G401.6 (cell line): ENCODE results near the gene SLC35F6.

Source experiments
- FAIRE-seq: peaks from 2 replicates; lab custom pipeline; 2012; peaks lifted over from hg19 to GRCh38; lab: Jason Lieb, UNC

Gene SLC35F6

DNA sequence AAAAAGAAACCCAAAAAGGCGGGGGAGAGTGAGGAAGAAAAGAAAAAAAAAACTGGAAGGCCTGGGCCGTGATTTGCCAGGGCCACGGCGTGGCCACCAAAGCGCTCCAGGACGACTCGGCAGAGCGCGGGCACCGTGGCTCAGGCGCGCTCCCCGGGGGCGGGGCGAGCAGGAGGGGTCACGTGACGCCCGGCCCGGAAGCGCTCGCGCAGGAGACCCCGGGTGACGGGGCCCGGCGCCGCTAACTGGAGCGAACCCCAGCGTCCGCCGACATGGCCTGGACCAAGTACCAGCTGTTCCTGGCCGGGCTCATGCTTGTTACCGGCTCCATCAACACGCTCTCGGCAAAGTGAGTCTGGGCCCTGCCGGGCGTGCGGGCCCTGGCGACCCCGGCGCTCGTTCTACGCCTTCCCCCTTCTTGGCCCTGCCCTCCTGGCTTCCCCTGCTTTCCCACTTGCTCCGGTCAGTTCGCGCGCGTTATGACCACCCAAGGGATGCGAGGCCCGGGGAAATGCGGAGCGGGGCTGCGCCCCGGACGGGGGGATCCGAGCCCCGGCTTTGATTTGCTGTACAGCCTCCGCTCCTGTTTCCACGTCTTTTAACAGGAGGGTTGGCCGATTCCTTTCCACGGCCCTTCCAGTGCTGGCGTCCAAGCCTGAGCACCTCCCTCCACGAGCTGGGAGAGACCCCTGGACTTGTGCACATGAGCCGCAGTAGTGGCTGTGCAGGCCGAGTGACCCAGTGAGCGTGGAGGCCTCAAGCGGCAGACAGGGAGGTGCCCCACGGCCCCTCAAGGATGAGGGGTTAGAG is at the start of gene SLC35F6:
SLC35F6 (plus strand) TSS at position 207 of the 810 bp plus-strand sequence; CDS start at position 273, 66 bp downstream.
- no peak for FAIRE-seq

DNA sequence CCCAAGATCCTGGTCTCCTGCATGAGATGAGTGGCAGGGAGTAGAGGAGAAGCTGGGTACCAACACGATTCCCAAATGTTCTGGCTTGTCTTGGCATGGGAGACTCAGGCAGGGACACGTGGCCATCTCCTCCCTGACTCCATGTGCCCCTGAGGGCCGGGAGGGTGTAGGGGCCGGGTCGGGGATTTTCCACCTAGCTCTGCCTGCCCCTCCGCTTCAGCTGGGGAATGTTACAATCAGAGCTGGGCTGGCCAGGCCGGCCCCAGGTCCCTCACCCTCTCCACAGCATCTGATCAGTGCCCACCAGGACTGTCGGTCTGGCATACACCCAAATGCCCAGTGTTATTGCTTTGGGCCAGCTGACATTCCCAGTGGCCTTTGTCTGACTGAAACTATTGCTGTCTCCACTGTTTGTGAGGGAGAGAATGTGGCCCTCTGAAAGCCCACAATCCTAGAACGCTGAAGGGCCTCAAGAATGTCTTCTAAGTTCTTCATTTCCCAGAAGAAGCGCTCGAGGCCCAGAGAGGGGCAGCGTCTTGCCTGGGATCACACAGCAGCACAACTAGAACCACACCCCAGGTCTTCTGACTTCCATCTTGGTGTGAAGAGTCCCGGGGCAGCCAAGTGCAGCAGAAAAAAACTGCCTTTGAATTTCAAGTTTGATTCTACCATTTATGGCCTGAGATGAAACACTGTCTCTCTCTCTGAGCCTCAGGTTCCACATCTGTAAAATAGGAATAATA is 48.4 kb upstream of the SLC35F6 start:
- no peak for FAIRE-seq

GRCh38 chr2:26716340-26716739 is 47.7 kb upstream of the SLC35F6 start:
- FAIRE-seq = no peak

- FAIRE-seq = no peak
Observed at GRCh38 chr2:26716769-26717168, 47.3 kb upstream of the SLC35F6 start.

- FAIRE-seq = no peak
Observed at GRCh38 chr2:26717362-26717761, 46.7 kb upstream of the SLC35F6 start.

GRCh38 chr2:26718949-26719686 is 45.0 kb upstream of the SLC35F6 start:
- no peak for FAIRE-seq

GRCh38 chr2:26720322-26721114 is 43.6 kb upstream of the SLC35F6 start:
- FAIRE-seq = no peak

- no peak for FAIRE-seq
Observed at GRCh38 chr2:26721115-26722032, 42.7 kb upstream of the SLC35F6 start.

DNA sequence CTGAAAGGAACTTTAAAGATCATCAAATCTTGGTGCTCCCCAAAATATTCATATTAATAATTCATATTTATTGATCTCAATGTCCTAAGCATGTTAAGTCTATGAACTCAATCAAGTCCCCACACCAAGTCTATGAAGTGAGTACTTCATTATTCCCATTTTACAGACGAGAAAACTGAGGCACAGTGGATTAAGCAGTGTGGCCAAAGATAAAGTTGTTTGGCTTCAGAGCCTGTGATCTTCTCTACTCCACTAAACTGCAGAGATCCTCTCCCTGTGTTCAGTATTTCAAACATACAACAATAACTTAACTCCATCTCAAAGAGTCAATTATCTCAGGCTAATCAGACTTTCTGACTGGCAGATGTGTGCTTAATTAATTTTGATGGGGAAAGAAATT is 41.8 kb upstream of the SLC35F6 start:
- no peak for FAIRE-seq

DNA sequence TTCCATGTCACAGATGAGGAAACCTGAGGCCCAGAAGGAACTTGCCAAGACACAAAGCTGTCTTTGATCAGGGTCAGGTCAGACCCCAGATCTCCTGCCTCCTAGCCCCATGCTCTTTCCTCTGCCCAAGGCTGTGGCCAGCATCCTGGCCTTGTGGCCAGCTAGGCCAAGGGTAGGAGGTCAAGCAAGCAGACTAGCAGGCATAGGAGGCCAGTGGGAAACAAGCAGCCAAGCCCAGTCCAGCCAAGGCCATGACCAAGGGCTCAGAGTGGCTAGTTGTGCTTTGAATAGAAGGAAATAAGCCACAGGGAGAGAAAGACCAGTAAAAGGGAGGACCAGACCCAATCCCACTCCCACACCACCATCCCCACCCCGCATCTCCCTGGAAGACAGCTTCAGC is 41.2 kb upstream of the SLC35F6 start:
- FAIRE-seq = no peak

DNA sequence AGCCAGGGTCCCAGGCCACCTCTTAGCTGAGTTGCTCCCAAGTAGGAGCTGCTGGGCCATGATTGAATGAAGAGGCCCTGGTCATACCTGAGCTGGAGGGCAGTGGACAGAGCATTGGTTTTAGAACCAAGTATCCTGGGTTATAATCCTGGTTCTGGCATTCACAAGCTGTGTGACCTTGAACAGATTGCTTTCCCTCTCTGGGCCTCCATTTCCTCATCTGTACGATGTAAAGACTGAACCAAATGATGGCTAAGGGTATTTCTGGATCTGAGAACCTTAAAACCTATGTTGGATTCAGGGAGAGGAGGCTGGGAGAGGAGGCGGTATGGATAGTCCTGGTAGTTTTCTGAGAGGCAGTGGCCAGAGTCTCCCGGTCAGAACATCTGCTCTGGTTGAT is 40.6 kb upstream of the SLC35F6 start:
- no peak for FAIRE-seq

DNA sequence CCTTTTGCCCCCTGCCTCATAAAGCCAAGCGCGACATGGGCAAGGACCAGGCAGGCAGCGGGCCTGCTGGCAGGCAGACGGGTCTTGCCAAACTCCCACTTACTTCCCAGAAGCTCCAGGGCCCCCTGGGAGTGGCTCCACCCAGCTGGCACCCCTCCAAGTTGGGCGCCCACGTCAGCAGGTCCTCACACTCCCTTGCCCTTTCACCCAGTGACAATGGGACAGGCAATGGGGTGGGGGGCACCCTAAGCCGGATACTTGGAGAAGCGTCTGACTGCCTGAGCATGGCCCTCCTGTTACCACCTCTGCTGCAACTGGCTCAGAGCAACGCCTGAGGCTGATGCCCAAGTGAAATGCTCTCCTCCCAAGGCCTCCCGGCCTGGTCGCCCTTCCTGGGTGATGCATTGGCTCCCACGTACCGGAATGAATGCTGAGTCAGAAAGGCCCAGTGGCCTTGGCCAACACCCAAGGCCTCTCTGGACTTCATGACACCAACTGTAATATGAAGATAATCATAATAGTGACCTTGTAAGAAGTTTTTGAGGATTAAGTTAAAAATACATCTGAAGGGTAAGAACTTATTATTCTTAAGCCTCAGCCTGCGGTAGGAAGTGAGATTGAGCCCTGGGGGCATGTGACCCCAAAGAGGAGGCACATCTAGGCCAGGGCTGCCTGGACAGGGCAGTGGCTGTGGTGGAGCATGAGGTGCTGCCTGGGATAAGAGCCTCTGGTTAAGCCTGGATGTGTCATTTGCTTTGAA is 39.9 kb upstream of the SLC35F6 start:
- FAIRE-seq = no peak

DNA sequence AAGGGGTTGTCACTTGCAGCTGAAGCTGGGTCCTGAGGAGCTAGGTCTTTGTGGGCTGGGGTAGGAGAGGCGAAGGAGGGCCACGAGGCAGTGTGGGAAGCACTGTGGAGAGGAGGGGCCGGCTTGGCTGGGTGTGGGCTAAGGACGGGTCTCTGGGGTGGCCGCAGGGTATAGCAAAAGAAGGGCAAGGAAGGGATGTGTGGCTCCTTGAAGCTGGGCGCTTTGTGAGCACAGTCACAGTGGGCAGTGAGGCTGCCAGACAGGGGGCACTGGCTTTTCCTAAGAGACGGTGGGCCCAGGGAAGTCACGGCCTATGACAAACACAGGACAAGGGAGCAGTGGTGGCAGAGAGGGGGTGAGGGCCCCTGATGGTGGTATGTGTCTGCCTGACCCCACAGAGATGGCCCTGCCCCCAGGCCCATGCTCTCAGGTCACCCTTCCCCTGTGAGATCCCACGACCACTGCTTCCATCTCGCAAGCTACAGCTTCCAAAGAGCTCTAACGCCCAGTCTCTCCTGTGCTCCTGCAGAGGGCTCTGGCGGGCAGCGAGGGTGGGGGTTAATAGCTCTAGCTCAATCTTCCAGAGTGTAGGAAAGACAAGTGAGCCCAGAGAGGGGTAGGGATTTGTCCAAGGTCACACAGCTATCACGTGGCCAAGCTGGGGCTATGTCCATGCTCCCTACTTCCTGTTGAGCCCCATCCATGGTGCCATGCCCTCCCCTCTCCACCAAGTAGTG is 39.1 kb upstream of the SLC35F6 start:
- no peak for FAIRE-seq

DNA sequence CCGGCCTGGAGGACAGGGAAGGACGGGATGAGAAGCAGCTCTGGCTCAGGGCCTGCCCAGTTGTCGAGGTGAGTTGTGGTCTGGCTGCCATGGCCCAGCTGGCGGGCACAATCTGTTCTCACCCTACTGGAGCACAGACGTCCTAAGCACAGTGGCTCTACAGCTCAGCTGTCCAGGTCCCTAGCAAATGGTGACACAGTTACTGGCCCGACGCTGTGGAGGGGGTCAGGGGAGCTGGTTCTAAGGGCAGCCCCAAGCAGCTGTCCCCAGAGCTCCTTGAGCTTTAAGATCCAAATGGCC is 38.6 kb upstream of the SLC35F6 start:
- FAIRE-seq = no peak

GRCh38 chr2:26726228-26726627 is 37.9 kb upstream of the SLC35F6 start:
- FAIRE-seq = no peak

DNA sequence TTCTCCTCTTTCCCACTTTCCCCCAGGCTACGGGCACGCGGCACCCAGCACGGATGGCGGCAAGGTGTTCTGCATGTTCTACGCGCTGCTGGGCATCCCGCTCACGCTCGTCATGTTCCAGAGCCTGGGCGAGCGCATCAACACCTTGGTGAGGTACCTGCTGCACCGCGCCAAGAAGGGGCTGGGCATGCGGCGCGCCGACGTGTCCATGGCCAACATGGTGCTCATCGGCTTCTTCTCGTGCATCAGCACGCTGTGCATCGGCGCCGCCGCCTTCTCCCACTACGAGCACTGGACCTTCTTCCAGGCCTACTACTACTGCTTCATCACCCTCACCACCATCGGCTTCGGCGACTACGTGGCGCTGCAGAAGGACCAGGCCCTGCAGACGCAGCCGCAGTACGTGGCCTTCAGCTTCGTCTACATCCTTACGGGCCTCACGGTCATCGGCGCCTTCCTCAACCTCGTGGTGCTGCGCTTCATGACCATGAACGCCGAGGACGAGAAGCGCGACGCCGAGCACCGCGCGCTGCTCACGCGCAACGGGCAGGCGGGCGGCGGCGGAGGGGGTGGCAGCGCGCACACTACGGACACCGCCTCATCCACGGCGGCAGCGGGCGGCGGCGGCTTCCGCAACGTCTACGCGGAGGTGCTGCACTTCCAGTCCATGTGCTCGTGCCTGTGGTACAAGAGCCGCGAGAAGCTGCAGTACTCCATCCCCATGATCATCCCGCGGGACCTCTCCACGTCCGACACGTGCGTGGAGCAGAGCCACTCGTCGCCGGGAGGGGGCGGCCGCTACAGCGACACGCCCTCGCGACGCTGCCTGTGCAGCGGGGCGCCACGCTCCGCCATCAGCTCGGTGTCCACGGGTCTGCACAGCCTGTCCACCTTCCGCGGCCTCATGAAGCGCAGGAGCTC is 36.2 kb upstream of the SLC35F6 start:
- FAIRE-seq = no peak

DNA sequence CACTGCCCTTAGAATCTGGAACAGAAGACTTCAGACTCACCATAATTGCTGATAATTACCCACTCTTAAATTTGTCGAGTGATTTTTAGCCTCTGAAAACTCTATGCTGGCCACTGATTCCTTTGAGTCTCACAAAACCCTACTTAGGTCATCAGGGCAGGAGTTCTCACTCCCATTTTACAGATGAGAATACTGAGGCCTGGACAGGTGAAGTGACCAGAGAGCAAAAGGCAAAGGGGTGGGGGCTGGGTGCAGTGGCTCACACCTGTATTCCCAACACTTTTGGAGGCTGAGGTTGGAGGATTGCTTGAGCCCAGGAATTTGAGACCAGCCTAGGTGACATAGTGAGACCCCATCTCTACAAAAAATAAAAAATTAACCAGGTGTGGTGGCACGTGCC is 34.8 kb upstream of the SLC35F6 start:
- FAIRE-seq = no peak

GRCh38 chr2:26730549-26731344 is 33.3 kb upstream of the SLC35F6 start:
- FAIRE-seq = no peak
